NK-92 (cell line): Measurements from ENCODE around the gene CD58.
"Not testable (repeated sequence)": the region's sequence is repeated elsewhere in the genome, so short reads cannot be mapped to it uniquely, and the experiment has no call there.

ENCODE experiments used
- DNase-seq: peaks from one replicate; lab custom pipeline; 2025; ENCODE audit not compliant: unreplicated experiment; lab: John Stamatoyannopoulos, UW

CD58 gene

DNA sequence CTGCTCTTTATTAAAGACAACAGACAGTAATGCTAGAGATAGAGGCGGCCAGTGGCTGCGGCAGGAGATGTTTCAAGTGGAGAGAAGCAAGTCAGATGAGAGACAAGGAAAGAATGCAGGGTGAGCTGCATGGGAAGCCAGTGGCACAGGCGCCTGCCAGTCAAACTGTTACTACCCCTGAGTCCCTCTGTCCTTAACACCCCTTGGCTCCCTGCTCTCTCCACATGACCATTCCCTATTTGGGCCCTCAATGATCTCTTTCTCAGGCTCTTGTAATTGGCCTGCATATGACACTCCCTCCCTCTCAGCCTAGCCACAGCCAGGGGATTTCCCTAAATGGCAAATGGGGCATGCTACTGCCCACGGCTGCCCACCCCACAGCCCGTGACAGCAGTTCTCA is 22.6 kb upstream of the CD58 start:
- DNase-seq, result not testable (repeated sequence)

DNA sequence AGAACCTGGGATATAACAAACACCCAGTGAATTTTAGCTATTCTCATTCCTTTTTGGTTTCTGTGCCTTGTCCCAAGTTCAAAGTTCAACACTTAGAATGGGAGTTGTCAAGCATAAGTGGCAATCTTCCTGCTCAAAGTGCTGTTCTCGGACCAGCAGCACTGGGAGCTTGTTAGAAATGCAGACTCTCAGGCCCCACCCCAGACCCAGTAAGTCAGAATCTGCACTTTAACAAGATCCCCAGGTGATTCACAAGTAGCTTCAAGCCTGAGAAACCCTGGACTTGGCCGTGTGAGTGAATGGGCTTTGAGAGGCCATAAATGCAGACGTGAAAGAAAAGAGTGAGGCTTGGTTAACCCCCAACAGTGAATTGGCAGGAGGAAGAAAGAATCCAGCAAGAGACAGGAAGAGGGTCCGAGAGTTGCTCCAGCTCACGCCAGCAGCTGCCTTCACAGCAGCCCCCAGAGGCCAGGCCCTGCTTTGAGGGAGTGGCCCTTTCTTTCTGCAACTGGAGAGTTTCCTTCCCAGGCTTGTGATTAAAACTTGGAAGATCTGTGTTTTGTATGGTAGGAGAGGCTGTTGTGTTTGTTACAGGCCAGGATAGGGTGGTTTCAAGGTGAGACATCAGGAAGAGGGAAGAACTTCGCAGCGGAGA is 21.3 kb upstream of the CD58 start:
- not testable (repeated sequence) for DNase-seq

DNA sequence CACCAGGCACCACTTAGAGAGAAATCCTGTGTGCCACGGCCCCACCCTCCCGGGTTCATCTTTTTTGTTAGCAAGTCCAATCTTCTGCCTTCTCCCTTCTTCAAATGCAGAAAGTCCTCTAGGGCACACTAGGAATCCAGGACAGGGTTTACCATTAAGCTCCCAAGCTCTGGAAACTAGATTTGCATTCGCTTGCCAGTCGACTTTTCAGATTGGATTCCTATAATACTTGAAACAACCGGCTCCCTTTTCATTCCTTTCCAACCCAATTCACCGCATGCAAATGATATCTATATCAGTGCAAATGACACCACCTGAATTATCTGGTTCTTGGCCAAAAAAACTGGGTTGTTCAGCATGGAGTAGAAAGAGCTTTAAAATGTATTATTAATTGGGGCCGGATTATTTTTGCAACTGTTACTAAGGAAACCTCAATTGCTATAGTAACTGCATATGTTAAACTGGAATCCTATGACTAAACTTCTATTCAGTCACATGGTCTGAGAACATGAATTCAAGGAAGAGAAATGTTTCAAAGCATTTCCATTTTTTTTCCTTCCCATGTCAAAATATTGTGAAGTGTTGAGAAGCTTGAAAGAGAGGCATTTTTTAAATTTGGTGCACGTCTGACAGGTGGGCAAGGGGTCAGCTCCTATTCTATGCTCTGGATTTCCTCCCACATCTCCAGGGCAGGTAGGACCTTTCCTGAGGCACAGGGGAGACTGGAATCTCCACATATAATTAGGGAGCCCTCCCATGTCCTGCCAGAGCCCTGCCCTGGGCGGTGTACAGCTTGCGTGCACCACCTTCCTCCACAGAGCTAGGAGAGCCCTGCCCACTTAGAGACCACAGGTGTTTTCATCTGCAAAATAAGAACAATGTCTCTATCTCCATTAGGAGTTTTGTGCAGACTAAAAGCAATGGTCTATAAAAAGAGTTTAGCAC is 20.5 kb upstream of the CD58 start:
- DNase-seq, result not testable (repeated sequence)

DNA sequence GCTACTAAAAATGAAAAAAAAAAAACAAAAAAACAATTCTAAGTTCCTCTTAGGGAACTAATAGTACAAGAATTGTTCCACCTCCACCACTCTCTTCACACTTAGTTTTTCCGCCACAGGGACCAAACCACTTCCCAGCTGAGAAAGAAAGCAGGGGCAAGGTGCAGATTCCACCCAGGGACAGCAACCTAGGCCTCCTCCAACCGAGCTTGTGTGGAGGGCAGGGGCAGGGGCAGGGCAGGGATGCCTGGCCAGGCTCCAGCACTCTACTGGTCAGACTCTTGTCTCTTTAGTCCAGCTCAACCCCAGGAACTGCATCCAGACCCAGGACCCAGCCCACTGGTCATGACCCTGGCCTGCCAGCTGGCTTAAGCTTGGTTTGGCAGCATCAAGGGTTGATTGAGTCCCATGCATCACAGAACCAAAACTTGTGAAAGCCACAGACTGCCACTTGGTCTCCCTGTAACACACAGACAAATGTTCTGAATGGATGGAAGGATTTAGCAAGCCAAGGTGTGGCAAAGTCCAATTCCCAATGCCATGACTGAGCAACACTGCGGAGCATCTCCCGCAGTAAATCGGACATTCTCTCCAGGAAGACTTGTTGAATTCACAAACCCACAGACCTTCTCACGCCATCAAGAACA is 19.7 kb upstream of the CD58 start:
- not testable (repeated sequence) for DNase-seq

DNA sequence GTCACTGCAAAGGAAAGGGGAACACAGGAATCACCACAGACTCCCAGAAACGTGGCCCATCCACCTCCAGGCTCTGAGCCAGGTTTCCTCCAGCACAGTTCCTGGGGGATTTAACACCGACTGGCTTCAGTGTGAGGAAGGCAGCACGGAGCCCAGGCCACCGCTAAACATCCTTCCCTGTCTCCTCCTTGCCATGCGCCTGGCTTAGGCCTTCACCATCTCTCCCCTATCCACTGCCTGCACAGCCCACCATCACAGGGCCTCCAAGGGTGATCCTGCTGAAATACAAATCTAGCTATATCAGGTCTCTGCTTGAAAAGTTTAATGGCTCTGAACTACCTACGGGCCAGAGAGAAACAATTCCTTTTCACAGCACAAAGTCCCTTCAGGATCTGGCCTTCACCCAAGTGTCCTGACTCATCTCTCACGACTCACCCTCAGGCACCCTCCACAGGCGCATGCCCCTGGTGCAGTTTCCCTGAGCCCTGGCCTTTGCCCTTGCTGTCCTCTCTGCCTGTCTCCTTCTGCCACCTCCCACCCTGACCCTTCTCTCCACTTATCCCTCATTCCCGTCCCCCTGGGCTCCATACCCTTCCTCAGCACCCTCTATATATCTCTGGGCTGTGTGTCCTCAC is 18.4 kb upstream of the CD58 start:
- DNase-seq, result not testable (repeated sequence)

DNA sequence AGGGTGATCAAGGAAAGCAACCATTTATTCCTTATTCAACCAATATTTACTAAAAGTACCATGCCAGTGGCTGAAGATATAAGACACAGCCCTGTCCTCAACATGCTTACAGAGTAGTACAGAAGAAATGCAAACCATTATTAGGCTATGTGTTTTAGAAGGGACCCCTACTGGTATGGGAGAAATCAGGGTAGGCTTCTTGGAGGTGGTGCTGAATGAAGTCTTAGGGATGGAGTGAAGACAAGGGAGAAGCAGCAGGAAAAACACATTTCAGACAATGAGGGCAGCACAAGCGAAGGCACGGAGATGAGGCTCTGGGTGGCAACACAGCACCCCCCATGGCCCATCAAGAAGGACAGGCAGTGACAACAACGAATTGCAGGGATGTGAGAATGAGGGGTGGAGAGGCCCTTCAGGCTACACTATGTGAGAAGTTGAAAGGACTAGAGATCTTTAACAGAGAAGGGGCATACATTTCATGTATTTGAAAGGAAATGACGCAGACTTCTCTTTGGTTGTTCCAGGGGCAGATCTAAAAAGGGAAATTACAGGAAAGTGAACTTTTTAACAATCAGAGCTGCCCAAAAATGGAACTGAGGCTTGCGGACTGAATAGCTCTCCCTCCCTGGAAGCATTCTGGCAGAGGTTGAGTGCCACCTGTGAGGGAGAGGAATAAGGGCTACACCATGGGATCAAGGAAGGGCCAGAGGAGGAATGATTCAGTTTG is 16.8 kb upstream of the CD58 start:
- no peak for DNase-seq

DNA sequence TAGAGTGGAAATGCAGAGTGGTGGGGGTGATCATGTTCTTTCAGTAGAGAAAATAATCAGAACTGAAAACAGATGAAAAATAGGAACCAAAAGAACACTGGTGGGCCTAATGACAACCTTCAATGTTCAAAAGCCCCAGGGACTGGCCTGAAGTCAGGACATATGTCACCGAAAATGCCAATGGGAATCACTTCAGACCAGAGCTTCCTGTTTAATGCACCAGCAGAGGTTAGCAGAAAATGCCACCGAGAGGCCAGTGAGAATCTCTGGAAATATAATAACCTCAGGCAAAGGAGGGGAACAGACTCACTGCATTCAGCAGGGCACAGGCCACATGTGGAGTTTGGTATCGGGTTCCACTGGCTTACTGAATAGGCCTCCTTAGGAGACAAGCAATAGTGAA is 15.9 kb upstream of the CD58 start:
- DNase-seq, result no peak

DNA sequence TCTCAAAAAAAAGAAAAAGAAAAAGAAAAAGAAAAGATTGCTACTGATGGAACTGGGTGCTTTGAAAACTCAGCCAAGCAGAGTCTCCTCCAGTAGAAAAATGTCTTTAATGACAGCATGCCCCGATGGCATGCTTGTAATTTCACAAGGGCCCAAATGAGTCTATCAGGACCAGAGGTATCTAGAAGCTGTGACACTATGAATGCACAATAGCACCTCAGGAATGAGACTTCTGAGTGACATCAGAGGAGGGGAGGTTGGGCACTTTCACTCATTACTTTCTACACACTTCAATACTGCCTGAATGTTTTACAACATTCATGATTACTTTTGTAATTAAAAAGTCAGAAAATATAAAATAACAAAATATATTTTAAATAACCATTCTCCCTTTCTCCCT is 15.1 kb upstream of the CD58 start:
- no peak for DNase-seq

DNA sequence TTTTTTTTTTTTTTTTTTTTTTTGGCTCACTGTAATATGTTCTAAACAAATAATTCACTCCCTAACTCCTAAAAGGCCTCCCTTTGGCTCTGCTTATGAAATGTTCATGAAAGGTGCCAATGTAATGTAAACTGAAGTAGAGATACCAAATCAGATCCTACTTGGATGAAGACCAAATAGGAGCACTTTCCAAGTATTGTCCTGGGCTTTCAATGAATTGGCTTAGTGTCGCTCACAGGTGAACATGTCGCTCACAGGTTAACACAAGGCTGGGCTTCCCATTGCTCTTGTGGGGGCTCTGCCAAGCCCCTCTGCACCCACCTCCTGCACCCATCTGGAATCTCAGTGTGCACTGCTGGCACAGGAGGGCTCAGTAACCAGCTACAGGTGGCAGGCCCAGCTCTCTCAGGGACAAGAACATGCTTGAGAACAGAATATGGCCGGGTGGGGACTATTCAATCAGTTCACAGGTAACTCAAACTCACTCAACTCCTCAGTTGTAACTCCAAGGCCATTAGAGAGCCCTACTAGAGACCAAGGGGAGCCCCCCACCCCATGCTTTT is 10.6 kb upstream of the CD58 start:
- no peak for DNase-seq

DNA sequence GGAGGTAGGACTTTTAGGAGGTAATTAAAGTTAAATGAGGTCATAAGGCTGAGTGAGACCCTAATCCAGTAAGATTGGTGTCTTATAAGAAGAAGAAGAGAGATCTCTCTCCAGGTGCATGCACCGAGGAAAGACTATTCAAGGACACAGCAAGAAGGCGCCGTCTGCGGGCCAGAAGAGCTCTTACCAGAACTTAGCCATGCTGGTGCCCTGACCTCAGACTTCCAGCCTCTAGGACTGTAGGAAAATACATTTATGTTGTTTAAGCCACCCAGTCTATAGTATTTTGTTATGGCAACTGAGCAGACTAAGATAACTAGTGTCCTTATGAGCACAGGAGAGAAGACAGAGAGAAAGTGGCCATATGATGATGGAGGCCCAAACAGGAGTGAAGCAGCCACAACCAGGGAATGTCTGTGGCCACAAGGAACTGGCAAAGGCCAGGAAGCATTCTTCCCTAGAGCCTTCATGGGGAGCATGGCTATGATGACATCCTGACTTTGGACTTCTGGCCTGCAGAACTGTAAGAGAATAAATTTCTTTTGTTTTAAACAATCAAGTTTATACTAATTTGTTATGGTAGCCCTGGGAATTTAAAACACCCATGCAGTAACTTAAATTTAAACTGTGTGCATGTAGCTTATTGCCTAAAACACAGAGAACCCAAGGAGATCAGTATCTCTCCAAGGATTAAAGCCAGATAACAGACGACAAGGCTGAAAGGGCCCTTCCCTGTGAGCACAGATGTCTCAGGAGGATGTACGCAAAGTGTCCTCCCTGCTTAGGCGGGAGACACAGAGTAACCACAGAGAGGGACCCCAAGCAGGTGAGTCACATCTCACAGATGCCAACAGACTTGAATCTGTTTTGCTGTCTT is 9.9 kb upstream of the CD58 start:
- DNase-seq, result no peak

DNA sequence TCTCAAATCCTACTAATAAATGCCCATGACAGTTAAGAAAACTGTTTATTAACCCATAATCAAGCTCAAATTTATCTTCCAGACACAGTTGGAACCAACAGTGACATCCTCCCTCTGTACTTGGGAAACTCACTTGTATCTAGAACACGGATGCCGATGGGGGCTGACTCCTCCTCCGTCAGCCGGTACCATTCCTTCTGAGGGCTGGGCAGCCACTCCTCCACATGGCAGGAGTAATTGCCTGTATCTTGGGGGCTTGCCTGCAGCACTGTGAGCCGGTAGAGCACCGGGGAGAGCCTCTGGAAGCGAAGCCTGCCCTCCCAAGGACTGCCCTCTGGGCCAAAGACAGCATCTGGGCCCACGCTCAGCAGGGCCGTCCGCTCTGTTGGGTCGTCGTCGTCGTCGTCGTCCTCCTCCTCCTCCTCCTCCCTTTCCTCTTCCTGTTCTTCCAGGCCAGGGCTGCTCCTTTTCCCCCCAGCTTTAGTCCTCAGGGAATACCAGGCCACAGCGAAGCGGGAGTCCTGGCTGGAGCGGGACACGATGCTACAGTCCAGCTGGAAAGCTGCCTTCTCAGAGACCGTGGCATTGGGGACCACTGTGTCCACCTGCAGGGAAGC is 8.5 kb upstream of the CD58 start:
- no peak for DNase-seq

DNA sequence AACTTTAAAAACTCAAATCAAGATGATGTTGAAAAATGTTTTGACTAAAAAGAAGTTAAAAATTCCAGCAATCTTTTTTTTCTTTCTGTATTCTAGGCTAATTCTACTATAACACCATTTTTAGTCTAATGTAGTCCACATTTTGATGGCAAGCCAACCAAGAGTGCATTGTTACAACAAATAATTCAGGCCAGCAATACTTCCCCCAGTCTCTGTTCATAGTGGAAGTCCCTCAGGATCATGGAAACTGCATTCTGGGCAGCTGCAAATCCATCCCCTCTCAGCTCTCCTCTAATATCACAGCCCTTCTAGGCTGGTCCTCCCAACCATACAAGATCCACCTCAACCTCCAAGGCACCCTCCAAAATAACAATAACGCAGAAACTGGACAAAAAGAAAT is 7.8 kb upstream of the CD58 start:
- DNase-seq, result no peak

DNA sequence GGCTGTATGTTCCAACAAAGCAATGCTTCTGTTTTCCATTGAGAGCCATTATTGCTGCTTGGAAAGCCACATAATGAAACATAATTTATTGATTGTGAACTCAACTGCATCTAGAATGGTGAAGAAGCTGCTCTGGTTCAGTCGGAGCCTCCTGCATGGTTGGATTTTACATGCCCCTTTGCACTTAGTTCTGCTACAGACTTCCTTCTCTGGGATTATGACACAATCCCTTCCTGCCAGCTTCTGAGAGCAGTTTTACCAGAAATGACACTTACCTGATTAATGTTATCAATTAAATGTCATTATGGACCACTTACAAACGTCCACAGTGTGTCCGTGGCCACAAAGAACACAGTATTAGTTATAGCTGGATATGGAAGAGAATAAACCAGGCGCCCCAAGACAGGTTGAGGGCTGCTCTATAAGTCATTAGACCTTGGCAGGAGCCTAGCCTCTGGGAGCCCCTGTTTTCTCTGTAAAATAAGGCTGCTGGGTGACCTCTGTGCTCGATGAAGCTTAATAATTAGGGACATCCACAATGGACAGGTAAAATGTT is 7.0 kb upstream of the CD58 start:
- no peak for DNase-seq

DNA sequence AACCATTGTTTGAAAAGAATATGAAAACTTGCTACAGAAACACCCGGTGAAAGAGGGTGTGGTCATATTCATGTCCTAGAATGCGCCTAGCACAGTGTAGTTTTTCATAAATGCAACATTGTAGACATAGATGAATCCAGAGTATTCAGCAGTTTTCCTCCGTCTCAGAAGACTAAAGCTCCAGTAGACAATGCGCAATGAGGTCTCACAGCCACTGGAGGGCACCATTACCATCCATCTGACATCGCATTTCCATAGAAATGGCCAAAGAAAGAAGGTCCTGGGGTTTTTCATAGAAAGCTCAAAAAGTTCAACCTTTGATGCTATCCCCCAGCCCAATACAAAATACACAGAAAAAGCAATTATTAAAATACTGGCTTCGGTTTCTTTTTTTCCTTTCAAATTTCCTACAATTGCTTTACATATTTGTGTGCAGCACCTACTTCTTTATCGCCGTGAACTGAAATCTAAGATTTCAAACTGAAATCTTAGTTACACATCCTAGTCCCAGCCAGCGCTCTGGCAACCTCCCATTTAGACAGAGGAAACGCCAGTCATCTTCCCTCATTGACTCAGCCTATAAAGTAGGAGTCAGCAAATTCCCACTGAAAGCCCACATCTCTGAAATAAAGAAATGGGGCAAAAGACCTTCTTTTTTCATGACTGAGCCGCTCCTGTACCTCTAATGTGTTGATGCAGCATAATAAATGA is 3.9 kb upstream of the CD58 start:
- DNase-seq, result no peak

DNA sequence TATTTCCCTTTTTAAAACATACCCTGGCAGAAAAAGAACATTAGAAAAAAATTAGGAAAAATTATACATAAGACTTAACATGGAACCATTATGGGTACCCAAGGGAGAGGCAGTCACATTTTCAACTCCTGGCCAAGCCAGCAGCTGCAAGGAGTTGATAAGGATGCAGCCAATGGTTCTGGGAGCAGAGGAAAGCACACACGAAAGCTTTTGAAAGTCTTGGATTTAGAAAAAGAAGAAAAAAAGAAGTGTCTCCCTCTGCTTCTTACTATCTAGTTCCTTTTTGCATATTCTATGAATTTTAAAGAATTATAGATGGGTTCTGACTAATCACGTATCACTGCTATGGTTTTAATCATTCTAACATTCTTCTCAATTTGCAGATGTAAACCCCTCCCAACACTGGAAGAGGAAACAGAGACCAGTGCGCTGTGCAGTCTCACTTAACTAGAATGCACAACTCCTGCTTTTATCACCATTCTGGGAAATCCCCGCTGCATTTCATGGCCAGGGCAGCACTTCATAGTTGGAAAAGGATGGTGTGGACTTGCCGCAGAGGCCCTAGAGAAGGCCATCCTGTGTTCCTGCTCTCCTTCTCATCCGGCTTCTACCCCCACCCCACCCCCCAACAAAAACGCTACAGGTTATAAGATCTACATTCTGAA is 2.7 kb upstream of the CD58 start:
- no peak for DNase-seq

DNA sequence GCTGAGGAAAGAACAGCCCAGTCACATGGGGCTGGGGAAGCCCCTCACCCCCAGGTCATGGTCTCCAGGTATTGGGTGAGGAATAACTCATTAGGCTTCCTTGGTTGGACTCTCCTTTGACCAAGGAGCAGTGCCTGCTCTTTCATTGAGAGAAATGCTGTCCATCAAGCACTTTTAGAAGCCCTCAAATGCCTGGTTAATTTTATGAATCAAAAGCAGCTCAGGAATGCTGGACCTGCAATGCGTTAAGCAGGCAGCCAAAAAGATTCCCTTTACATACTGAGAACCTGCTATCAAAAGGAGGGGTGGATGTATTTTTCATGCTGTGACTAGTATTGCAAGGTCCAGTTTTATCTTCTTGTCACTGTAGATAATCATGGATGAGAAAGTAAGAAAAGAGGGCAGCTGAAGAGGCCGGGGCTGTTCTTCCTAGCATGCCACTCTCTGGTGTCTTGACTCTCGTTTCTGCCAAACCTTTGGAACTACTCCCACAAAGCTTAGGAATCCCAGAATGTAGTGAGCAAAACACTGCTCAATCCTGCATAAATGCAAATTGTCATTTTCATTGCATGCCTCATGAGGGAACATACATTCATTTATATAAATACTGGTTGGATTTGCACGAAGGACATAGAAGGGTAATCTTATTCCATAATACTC is 2.1 kb upstream of the CD58 start:
- DNase-seq, result no peak

DNA sequence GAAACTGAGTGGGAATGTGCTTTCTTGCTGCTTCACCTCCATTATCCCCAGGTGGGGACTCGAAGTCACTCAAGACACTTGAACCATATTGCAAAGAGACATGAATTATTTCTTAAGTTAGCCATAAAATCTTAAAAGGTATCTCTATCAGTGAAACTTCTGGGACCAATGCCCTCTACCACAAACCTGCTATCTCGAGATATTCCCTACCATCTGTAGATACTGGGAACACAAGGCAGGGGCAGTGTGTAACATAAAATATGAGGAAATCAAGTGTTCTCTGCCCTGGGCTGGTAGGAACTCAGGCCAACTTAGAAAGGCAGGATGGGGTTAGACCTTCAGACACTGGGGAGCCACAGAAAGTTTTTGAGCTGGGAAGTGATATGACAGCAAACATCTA is 1.3 kb upstream of the CD58 start:
- no peak for DNase-seq
